WERI-Rb-1 (cell line): Measurements from ENCODE around the gene CD40.

Experiments used
- DNase-seq: peaks from one replicate; pipeline ENCODE4 v3.0.0-alpha.2; 2020
- H3K27ac ChIP-seq: fragments of 250-450 bp; sonication (Bioruptor Pico); 2 replicates; pipeline ENCODE4 v1.5.1; 2020; ENCODE audit warnings: mild to moderate bottlenecking, moderate library complexity
- H3K27me3 ChIP-seq: fragments of 250-450 bp; sonication (Bioruptor Pico); 2 replicates; pipeline ENCODE4 v1.5.1; 2021; ENCODE audit warnings: mild to moderate bottlenecking, low read depth, moderate library complexity; ENCODE audit not compliant: insufficient read depth, severe bottlenecking
- H3K36me3 ChIP-seq: fragments of 250-450 bp; sonication (Bioruptor Pico); 2 replicates; pipeline ENCODE4 v1.5.1; 2020; ENCODE audit warnings: mild to moderate bottlenecking, moderate library complexity
- H3K4me3 ChIP-seq: 2 replicates; pipeline ENCODE4 v1.5.1; 2011; ENCODE audit warnings: low read depth, mild to moderate bottlenecking, control low read depth, low read length
- H3K9me3 ChIP-seq: fragments of 250-450 bp; sonication (Bioruptor Pico); 2 replicates; pipeline ENCODE4 v1.5.1; 2021; ENCODE audit warnings: mild to moderate bottlenecking, moderate library complexity; ENCODE audit not compliant: severe bottlenecking
- CTCF ChIP-seq: IDR thresholded peaks from 2 replicates; pipeline ENCODE4 v1.5.1; 2011; ENCODE audit warnings: low read depth, mild to moderate bottlenecking, control low read depth, inconsistent platforms, low read length

CD40 gene

GRCh38 chr20:46169245-46170171 lies 51.4 kb downstream of the CD40 start:
- Histone ChIP-seq H3K27ac (no peak overlapping the region), H3K36me3 (no peaks in the 10 kb centered on the region; the same call in 1 of the 2 replicates), H3K4me3 (no peak overlapping the region), H3K27me3 (no peaks in the 10 kb centered on the region), H3K9me3 (no peaks in the 10 kb centered on the region)
- no peak for TF ChIP-seq CTCF
- DNase-seq = no peak

GRCh38 chr20:46171476-46171875 lies 53.4 kb downstream of the CD40 start:
- Histone ChIP-seq H3K27ac (no peak overlapping the region), H3K36me3 (no peaks in the 10 kb centered on the region; the same call in 1 of the 2 replicates), H3K27me3 (no peaks in the 10 kb centered on the region), H3K9me3 (no peaks in the 10 kb centered on the region), H3K4me3 (no peak overlapping the region)
- DNase-seq = no peak
- TF ChIP-seq CTCF = no peak

- no peak overlapping the region for H3K4me3 ChIP-seq
- no peak for DNase-seq
- H3K27me3 ChIP-seq = no peaks in the 10 kb centered on the region
- H3K9me3 ChIP-seq = no peaks in the 10 kb centered on the region
- no peak for TF ChIP-seq CTCF
- no peak overlapping the region for H3K27ac ChIP-seq
- no peaks in the 10 kb centered on the region; the same call in 1 of the 2 replicates for H3K36me3 ChIP-seq
Measured at GRCh38 chr20:46171909-46172308, 53.8 kb downstream of the CD40 start.

GRCh38 chr20:46172455-46172854 lies 54.3 kb downstream of the CD40 start:
- H3K27ac ChIP-seq = no peak overlapping the region
- H3K36me3 ChIP-seq = no peaks in the 10 kb centered on the region; the same call in 1 of the 2 replicates
- TF ChIP-seq CTCF = no peak
- no peaks in the 10 kb centered on the region for H3K9me3 ChIP-seq
- no peak for DNase-seq
- no peaks in the 10 kb centered on the region for H3K27me3 ChIP-seq
- no peak overlapping the region for H3K4me3 ChIP-seq

- H3K9me3 ChIP-seq = no peaks in the 10 kb centered on the region
- no peak overlapping the region for H3K4me3 ChIP-seq
- H3K27ac ChIP-seq = no peak overlapping the region
- H3K36me3 ChIP-seq = no peaks in the 10 kb centered on the region; the same call in 1 of the 2 replicates
- no peak for DNase-seq
- TF ChIP-seq CTCF = no peak
- no peaks in the 10 kb centered on the region for H3K27me3 ChIP-seq
Measured at GRCh38 chr20:46172961-46173536, 54.9 kb downstream of the CD40 start.
